K562 (cell line): ENCODE measurements around the gene ILK. TPM values are rescaled to one million over a fixed set of nuclear protein-coding genes. Genes with fewer than 3 reads are reported as not detected.

ENCODE experiments used
- BCOR ChIP-seq: fragments of 450-650 bp; IDR thresholded peaks from 2 replicates; pipeline ENCODE4 v1.6.1; 2016
- CCAR2 ChIP-seq: fragments of 200-400 bp; formaldehyde crosslinking; IDR thresholded peaks from 2 replicates; pipeline ENCODE4 v1.6.1; 2017; ENCODE audit warnings: mild to moderate bottlenecking, low read depth, low read length
- CHD1 ChIP-seq: fragments of 200-600 bp; sonication (generic); IDR thresholded peaks from one replicate; pipeline ENCODE4 v1.6.1; 2012; ENCODE audit warnings: mild to moderate bottlenecking, moderate library complexity, low read length, inconsistent platforms
- DACH1 ChIP-seq: fragments of 450-650 bp; IDR thresholded peaks from 2 replicates; pipeline ENCODE4 v1.6.1; 2018; ENCODE audit not compliant: partially characterized antibody
- ETS2 ChIP-seq: IDR thresholded peaks from 2 replicates; pipeline ENCODE4 v1.6.1; 2016; ENCODE audit warnings: borderline replicate concordance, missing genetic modification characterization, mild to moderate bottlenecking, moderate library complexity, missing compliant biosample characterization; ENCODE audit not compliant: poor library complexity, severe bottlenecking
- HMG20B ChIP-seq: fragments of 250-450 bp; sonication (Bioruptor Pico); IDR thresholded peaks from 2 replicates; pipeline ENCODE4 v1.5.0; 2021; ENCODE audit warnings: mild to moderate bottlenecking
- JUNB ChIP-seq: fragments of 450-650 bp; formaldehyde crosslinking; conservative IDR thresholded peaks from 2 replicates; pipeline ENCODE4 v1.4.0; 2020; ENCODE audit warnings: mild to moderate bottlenecking
- KAT8 ChIP-seq: fragments of 450-650 bp; IDR thresholded peaks from 2 replicates; pipeline ENCODE4 v1.6.1; 2016; ENCODE audit warnings: low read depth, mild to moderate bottlenecking
- NR0B1 ChIP-seq: fragments of 450-650 bp; IDR thresholded peaks from one replicate; pipeline ENCODE4 v1.6.1; 2018; ENCODE audit warnings: mild to moderate bottlenecking, moderate library complexity; ENCODE audit not compliant: partially characterized antibody
- SMARCB1 ChIP-seq: IDR thresholded peaks from 2 replicates; pipeline ENCODE4 v1.6.1; 2011; ENCODE audit warnings: improper control_type of control experiment, low read depth; ENCODE audit not compliant: insufficient read length
- SMARCE1 ChIP-seq: fragments of 450-650 bp; IDR thresholded peaks from 2 replicates; pipeline ENCODE4 v1.7.1; 2016; ENCODE audit warnings: mild to moderate bottlenecking
- SRSF7 ChIP-seq: fragments of 200-400 bp; formaldehyde crosslinking; optimal IDR thresholded peaks from 2 replicates; pipeline ENCODE3; 2017; ENCODE audit warnings: mild to moderate bottlenecking, low read depth, low read length
- ZNF143 ChIP-seq: sonication (generic); formaldehyde crosslinking; IDR thresholded peaks from 2 replicates; pipeline ENCODE4 v1.9.0; 2022; ENCODE audit warnings: mild to moderate bottlenecking, missing genetic modification reagents
- ZNF224 ChIP-seq: sonication (generic); formaldehyde crosslinking; IDR thresholded peaks from 2 replicates; pipeline ENCODE4 v1.8.0; 2022; ENCODE audit warnings: mild to moderate bottlenecking, missing genetic modification reagents
- ZNF24 ChIP-seq: fragments of 450-650 bp; IDR thresholded peaks from 2 replicates; pipeline ENCODE4 v1.6.1; 2016
- ZNF398 ChIP-seq: fragments of 250-450 bp; sonication (Bioruptor Pico); IDR thresholded peaks from 2 replicates; pipeline ENCODE4 v1.8.0; 2021; ENCODE audit warnings: moderate library complexity, mild to moderate bottlenecking, inconsistent platforms
- polyA plus RNA-seq, 8 experiments: library from polyadenylated mRNA; depleted of rRNA in 4 of 8; stranded (reverse) in 5 of 8; unstranded in 3 of 8; fragments of >200 nt; fragmentation: Nextera tagmentation in 2 of 8; fragmentation: Illumina TruSeq in 1 of 8; extraction: Ambion mirVana in 2 of 8; extraction: Trizol in 1 of 8; gene quantifications; 2 replicates each; pipeline versions ENCODE4 v1.2.1 to v1.2.3, GENCODE V29; 2011 to 2014; ENCODE audit warnings: inconsistent platforms in 1 of 8, missing spikeins in 1 of 8
- total RNA-seq, 7 experiments: library from RNA; depleted of rRNA in 6 of 7; stranded (reverse); fragments of >200 nt in 6 of 7; fragmentation: Illumina TruSeq in 2 of 7; extraction: Trizol in 2 of 7; gene quantifications; 2 replicates each; pipeline versions ENCODE4 v1.2.1 to v1.2.3, GENCODE V29; 2011 to 2021; ENCODE audit warnings: low replicate concordance in 1 of 7
- TF ChIP-seq, protein P1 (sequence below), 2 experiments: fragments of 250-450 bp in 1 of 2; fragments of 450-650 bp in 1 of 2; sonication (Bioruptor Pico) in 1 of 2; IDR thresholded peaks; 2 replicates each; pipeline versions ENCODE4 v1.6.1 to v1.8.0; 2016 to 2021; ENCODE audit warnings: mild to moderate bottlenecking in 2 of 2, moderate library complexity in 2 of 2, missing compliant biosample characterization in 1 of 2, missing genetic modification characterization in 1 of 2
- TF ChIP-seq, protein P2 (sequence below): fragments of 450-650 bp; IDR thresholded peaks from 2 replicates; pipeline ENCODE4 v1.6.1; 2016; ENCODE audit warnings: missing biosample characterization, missing genetic modification characterization
- TF ChIP-seq, protein P3 (sequence below): sonication (generic); formaldehyde crosslinking; IDR thresholded peaks from 2 replicates; pipeline ENCODE4 v1.8.1; 2023; ENCODE audit warnings: mild to moderate bottlenecking, missing genetic modification reagents
- TF ChIP-seq, protein P4 (sequence below), 2 experiments: fragments of 450-650 bp; conservative IDR thresholded peaks; 2 replicates each; pipeline ENCODE4 v1.6.1; 2017; ENCODE audit warnings: mild to moderate bottlenecking in 2 of 2, moderate library complexity in 2 of 2

The ILK gene
- total and polyA plus RNA-seq, 9 of the 15 experiments (the other 6 are each of a cell fraction or from before 2014, with no cell fraction given), result 43.3 to 95.9 (median 58.9) TPM

GRCh38 chr11:6554828-6555706, 48.5 kb upstream of the ILK start (continued):
- no peak for TF ChIP-seq ZNF24
- no peak for TF ChIP-seq ZNF398 (CRISPR knock-in tag)
- peak; percentile 96 for TF ChIP-seq SMARCE1
- no peak for TF ChIP-seq KAT8
- peak; percentile 48 for TF ChIP-seq DACH1
- TF ChIP-seq, protein P1, sequence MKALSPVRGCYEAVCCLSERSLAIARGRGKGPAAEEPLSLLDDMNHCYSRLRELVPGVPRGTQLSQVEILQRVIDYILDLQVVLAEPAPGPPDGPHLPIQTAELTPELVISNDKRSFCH (CRISPR knock-in tag; IDR thresholded peaks at IDR 0.05), result no peak
- TF ChIP-seq, protein P1 (tag; IDR thresholded peaks at IDR 0.05), result peak; percentile 33; the same call in 1 of the 2 replicates
- TF ChIP-seq ETS2, result no peak
- TF ChIP-seq, protein P2, sequence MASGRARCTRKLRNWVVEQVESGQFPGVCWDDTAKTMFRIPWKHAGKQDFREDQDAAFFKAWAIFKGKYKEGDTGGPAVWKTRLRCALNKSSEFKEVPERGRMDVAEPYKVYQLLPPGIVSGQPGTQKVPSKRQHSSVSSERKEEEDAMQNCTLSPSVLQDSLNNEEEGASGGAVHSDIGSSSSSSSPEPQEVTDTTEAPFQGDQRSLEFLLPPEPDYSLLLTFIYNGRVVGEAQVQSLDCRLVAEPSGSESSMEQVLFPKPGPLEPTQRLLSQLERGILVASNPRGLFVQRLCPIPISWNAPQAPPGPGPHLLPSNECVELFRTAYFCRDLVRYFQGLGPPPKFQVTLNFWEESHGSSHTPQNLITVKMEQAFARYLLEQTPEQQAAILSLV, result no peak
- TF ChIP-seq ZNF143, result no peak
- TF ChIP-seq HMG20B, result no peak
- no peak for TF ChIP-seq SRSF7
- peak; percentile 77 for TF ChIP-seq SMARCB1
- TF ChIP-seq JUNB (CRISPR knock-in tag), result no peak
- TF ChIP-seq, protein P3, sequence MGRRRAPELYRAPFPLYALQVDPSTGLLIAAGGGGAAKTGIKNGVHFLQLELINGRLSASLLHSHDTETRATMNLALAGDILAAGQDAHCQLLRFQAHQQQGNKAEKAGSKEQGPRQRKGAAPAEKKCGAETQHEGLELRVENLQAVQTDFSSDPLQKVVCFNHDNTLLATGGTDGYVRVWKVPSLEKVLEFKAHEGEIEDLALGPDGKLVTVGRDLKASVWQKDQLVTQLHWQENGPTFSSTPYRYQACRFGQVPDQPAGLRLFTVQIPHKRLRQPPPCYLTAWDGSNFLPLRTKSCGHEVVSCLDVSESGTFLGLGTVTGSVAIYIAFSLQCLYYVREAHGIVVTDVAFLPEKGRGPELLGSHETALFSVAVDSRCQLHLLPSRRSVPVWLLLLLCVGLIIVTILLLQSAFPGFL (CRISPR knock-in tag), result no peak
- TF ChIP-seq NR0B1, result no peak
- no peak for TF ChIP-seq ZNF224 (CRISPR knock-in tag)
- TF ChIP-seq, protein P4, sequence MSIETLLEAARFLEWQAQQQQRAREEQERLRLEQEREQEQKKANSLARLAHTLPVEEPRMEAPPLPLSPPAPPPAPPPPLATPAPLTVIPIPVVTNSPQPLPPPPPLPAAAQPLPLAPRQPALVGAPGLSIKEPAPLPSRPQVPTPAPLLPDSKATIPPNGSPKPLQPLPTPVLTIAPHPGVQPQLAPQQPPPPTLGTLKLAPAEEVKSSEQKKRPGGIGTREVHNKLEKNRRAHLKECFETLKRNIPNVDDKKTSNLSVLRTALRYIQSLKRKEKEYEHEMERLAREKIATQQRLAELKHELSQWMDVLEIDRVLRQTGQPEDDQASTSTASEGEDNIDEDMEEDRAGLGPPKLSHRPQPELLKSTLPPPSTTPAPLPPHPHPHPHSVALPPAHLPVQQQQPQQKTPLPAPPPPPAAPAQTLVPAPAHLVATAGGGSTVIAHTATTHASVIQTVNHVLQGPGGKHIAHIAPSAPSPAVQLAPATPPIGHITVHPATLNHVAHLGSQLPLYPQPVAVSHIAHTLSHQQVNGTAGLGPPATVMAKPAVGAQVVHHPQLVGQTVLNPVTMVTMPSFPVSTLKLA (conservative IDR thresholded peaks at IDR 0.05), result peak in 1 of 2 experiments; percentile 21; a peak in 3 of 4 replicates
- no peak for TF ChIP-seq CCAR2
- peak; percentile 76 for TF ChIP-seq BCOR
- no peak for TF ChIP-seq CHD1
